Measurements from ENCODE around the gene AIPL1. TPM values are rescaled to one million over a fixed set of nuclear protein-coding genes. Genes with fewer than 3 reads are reported as not detected.

Gene AIPL1
- total RNA-seq, 1 experiment from 2014 or later, result not detected

DNA sequence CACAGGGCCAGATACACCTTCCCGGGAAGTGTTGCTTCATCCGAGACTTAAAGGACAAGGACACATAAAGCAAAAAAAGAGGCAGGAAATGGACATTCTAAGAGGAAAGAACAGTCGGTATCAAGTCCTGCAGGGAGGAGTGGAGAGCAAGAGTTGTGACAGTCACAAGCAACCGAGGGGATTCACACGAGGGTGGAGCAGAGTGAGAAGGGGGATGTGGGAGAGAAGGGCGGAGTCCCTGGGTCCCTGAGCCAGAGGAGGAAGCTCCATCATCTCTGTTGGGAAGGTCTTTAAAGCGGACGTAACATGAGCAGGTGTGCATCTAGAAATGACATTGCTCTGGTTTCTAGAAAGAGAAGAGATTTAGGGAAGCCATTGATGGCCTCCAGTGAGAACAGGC lies 47.1 kb downstream of the AIPL1 start (continued):
- TF ChIP-seq, protein P1, sequence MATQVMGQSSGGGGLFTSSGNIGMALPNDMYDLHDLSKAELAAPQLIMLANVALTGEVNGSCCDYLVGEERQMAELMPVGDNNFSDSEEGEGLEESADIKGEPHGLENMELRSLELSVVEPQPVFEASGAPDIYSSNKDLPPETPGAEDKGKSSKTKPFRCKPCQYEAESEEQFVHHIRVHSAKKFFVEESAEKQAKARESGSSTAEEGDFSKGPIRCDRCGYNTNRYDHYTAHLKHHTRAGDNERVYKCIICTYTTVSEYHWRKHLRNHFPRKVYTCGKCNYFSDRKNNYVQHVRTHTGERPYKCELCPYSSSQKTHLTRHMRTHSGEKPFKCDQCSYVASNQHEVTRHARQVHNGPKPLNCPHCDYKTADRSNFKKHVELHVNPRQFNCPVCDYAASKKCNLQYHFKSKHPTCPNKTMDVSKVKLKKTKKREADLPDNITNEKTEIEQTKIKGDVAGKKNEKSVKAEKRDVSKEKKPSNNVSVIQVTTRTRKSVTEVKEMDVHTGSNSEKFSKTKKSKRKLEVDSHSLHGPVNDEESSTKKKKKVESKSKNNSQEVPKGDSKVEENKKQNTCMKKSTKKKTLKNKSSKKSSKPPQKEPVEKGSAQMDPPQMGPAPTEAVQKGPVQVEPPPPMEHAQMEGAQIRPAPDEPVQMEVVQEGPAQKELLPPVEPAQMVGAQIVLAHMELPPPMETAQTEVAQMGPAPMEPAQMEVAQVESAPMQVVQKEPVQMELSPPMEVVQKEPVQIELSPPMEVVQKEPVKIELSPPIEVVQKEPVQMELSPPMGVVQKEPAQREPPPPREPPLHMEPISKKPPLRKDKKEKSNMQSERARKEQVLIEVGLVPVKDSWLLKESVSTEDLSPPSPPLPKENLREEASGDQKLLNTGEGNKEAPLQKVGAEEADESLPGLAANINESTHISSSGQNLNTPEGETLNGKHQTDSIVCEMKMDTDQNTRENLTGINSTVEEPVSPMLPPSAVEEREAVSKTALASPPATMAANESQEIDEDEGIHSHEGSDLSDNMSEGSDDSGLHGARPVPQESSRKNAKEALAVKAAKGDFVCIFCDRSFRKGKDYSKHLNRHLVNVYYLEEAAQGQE (IDR thresholded peaks at IDR 0.05; ENCODE audit: low read depth), result no peak
- TF ChIP-seq JUND (IDR thresholded peaks at IDR 0.05) (no peak), EGR1 (IDR thresholded peaks at IDR 0.05; ENCODE audit: low read depth) (no peak), CEBPB (IDR thresholded peaks at IDR 0.05; ENCODE audit: low read depth) (no peak)
- TF ChIP-seq, protein P2, sequence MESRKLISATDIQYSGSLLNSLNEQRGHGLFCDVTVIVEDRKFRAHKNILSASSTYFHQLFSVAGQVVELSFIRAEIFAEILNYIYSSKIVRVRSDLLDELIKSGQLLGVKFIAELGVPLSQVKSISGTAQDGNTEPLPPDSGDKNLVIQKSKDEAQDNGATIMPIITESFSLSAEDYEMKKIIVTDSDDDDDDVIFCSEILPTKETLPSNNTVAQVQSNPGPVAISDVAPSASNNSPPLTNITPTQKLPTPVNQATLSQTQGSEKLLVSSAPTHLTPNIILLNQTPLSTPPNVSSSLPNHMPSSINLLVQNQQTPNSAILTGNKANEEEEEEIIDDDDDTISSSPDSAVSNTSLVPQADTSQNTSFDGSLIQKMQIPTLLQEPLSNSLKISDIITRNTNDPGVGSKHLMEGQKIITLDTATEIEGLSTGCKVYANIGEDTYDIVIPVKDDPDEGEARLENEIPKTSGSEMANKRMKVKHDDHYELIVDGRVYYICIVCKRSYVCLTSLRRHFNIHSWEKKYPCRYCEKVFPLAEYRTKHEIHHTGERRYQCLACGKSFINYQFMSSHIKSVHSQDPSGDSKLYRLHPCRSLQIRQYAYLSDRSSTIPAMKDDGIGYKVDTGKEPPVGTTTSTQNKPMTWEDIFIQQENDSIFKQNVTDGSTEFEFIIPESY (IDR thresholded peaks at IDR 0.05; ENCODE audit: extremely low read depth, insufficient replicate concordance, low read length), result no peak

DNA sequence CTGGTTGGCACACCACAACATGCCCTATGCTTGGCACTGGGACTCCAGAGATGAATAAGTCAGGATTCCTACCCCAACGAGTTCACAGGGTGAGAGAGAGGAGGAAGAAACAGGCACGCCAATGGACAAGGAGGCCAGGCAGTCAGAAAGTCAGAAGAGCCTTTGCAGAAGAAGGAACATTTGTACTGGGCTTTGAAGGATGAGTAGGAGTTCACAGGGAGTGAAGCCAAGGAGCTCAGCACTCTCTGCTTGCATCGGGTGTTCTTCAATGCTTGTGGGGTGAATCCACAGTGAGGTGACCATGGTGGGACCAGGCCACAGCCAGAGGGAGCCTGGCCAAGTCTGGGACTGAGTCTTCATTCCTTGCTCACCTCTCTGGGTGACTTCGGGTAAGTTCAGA lies 47.5 kb downstream of the AIPL1 start:
- intact Hi-C loops (cut with micrococcal nuclease), result no loop called here
- Histone ChIP-seq H3K36me3 (ENCODE audit: control insufficient read depth in 1 of 2, insufficient read depth in 2 of 2, low read length in 2 of 2) (no peaks in the 10 kb centered on the region), H3K9ac (ENCODE audit: low read length) (no peak overlapping the region), H4K20me1 (ENCODE audit: insufficient read depth) (no peaks in the 10 kb centered on the region), H3K27me3 (ENCODE audit: insufficient read depth, low read length) (peaks cover 11% of the 10 kb centered on the region), H3K4me3 (replicated peaks in 1 of 2; ENCODE audit: low read depth in 1 of 2, low read length in 2 of 2) (no peak overlapping the region), H3K4me1 (ENCODE audit: control insufficient read depth in 1 of 2, insufficient read depth in 2 of 2, low read length in 2 of 2) (peaks cover 0 to 1% of the 10 kb centered on the region in 2 experiments; a peak in 2 of 4 replicates), H3K27ac (ENCODE audit: low read depth, low read length) (no peak overlapping the region), H2AFZ (ENCODE audit: low read depth, low read length, poor library complexity, severe bottlenecking) (no peak overlapping the region), H3K9me3 (ENCODE audit: control insufficient read depth in 1 of 2, insufficient read depth in 1 of 2, low read depth in 1 of 2, low read length in 2 of 2) (no peaks in the 10 kb centered on the region), H3K4me2 (ENCODE audit: low read length) (no peak overlapping the region), H3K9me2 (ENCODE audit: insufficient read depth) (no peaks in the 10 kb centered on the region), H3K79me2 (ENCODE audit: insufficient read depth, low read length) (no peaks in the 10 kb centered on the region)
- no TSS peak for BruUV-seq (replicated peaks)
- ATAC-seq (no peak), DNase-seq (ENCODE audit: low read depth, low spot score) (no peak)
- CTCF ChIA-PET, result no interaction called here
- RAD21 ChIA-PET (ENCODE audit: low non-redundant PET in 1 of 2, low total read pairs in 2 of 2, uncharacterized antibody in 2 of 2, unreplicated experiment in 2 of 2), result no interaction called here
- POLR2A ChIA-PET, result no interaction called here
- TF ChIP-seq TCF7L2 (IDR thresholded peaks at IDR 0.05; ENCODE audit: borderline replicate concordance, extremely low read depth, insufficient read depth, insufficient read length) (no peak), POLR2A (IDR thresholded peaks at IDR 0.05; ENCODE audit: borderline replicate concordance, extremely low read depth, insufficient read depth, insufficient read length) (no peak), EZH2phosphoT487 (IDR thresholded peaks at IDR 0.05; ENCODE audit: borderline replicate concordance) (no peak), POLR2AphosphoS5 (IDR thresholded peaks at IDR 0.05; ENCODE audit: low read depth, low read length) (no peak), RAD21 (IDR thresholded peaks at IDR 0.05; ENCODE audit: low read depth) (no peak), SIN3A (IDR thresholded peaks at IDR 0.05; ENCODE audit: low read depth) (no peak), YY1 (IDR thresholded peaks at IDR 0.05; ENCODE audit: extremely low read depth, insufficient replicate concordance, low read depth, low read length) (no peak), SRF (IDR thresholded peaks at IDR 0.05; ENCODE audit: low read depth) (no peak), SP1 (IDR thresholded peaks at IDR 0.05; ENCODE audit: low read depth) (no peak), EZH2 (IDR thresholded peaks at IDR 0.05) (no peak), JUND (IDR thresholded peaks at IDR 0.05) (no peak), FOSL1 (IDR thresholded peaks at IDR 0.05; ENCODE audit: low read depth) (no peak), ELF1 (IDR thresholded peaks at IDR 0.05; ENCODE audit: borderline replicate concordance, low read depth) (no peak), CBX3 (IDR thresholded peaks at IDR 0.05; ENCODE audit: low read depth) (no peak)
- TF ChIP-seq, protein P2 (IDR thresholded peaks at IDR 0.05; ENCODE audit: extremely low read depth, insufficient replicate concordance, low read length), result no peak
- TF ChIP-seq, protein P3, sequence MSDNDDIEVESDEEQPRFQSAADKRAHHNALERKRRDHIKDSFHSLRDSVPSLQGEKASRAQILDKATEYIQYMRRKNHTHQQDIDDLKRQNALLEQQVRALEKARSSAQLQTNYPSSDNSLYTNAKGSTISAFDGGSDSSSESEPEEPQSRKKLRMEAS (IDR thresholded peaks at IDR 0.05), result no peak
